RCC 7860 (cell line): ENCODE data around the gene ING4.

Experiments used
- DNase-seq: peaks from one replicate; pipeline ENCODE4 v3.0.0-alpha.2; 2015; ENCODE audit warnings: low spot score
- FAIRE-seq: peaks from 2 replicates; lab custom pipeline; 2012; peaks lifted over from hg19 to GRCh38; lab: Jason Lieb, UNC

Gene ING4

DNA sequence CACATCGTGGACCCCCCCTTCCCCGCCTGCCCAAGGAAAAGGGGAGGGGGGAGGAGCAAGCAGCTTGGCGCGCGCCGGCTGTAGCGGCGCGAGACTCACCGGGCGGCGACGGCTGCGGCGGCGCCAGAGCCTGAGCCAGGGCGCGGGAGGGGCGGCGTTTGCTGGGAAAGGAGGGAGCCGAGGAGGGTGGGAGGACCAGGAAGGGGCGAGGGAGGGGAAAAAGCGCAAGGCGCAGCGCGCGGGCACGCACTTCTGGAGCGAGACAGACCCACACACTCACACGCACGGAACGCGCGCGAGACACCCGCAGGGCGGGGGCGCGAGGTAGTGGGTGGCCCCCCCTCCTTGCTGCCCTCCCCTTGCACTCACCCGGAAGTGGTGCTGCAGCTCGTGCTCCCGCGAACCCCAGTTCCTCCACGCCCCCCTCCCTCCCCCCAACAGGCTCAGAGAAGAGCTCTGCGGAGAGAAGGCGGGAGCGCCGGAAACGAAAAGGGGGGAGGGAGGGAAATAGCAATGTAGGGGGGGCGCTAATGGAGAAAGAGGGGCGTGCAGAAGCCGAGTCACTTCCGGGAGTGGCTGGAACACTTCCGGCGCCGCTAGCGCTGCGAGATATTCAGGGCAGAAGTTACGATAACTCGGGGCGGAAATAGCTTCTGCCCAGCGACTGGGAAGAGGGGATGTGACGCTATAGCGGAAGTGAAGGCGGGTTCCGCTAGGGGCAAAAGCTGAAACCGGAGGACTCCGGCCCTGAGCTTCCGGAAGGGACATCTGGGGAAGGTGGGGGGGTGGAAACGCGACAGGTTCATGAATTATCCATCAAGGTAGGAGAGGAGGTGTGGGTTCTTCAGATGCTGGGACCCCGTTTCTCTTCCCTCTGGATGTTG is 26.3 kb upstream of the ING4 start, which contains the start of gene ZNF384:
TSS of gene ZNF384 (minus strand) at position 377 of the 884 bp plus-strand sequence. CDS start 9,855 bp downstream, outside the sequence.
- peak; percentile 89 for FAIRE-seq
- DNase-seq: peak; percentile 98

DNA sequence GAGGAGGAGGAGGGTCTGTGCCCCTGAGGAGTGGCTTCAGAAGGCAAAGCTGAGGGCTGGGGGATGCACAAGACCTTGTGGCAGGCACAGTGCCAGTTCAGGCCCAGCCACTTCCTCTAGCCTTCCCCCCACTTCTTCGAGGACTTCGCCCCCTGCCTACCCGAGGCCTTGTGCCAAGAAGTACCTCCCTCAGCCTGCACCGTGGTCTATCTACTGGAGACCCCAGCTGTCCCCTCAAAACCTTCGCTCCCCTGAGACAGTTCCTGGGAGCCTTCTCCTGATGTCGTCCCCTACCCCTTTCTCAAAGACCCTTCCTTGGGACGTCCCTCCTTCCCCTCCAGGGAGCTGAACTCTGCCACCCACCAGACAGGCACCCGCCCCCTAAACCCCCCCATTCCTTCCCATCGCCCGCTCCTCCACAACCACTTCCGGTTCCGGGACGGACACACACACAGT is 25.7 kb upstream of the ING4 start:
- no peak for FAIRE-seq
- DNase-seq: no peak

DNA sequence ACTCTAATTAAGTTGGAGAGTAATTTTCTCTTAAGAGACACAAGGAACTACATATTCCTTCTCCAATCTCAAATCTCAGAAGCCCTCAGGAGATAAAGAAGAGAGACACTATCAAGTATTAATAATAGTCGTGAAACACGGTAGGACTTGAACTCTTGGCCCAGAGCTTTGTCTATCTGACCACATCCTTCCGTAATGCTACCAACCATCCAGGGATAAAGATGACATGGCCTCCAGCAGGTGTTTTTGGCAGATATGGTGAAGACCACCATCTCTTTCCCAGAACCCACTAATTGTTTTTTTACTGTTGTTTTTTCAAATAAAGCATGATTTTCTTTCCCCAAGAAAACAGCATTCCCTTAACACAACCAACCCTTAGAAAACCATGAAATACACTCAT is 22.9 kb upstream of the ING4 start:
- FAIRE-seq (no peak), DNase-seq (no peak)

DNA sequence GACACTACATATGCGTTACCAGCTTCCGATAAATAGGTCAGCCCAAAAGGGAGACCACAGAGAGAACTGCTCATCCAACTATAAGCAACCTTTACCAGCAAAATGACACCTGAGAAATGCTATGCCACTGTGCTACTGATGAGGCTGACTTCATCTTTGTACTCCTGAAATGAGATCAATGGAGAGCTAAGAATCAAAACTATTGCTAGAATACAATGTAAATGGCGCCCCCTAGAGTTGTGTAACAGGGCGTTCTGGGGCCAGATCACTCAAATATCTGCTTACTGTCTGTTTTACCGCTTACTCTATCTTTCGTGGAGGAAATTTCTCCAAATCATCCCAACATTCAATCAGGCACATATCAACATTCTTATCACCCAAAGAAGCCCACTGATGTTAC is 21.7 kb upstream of the ING4 start:
- peak; percentile 6 for DNase-seq
- no peak for FAIRE-seq

DNA sequence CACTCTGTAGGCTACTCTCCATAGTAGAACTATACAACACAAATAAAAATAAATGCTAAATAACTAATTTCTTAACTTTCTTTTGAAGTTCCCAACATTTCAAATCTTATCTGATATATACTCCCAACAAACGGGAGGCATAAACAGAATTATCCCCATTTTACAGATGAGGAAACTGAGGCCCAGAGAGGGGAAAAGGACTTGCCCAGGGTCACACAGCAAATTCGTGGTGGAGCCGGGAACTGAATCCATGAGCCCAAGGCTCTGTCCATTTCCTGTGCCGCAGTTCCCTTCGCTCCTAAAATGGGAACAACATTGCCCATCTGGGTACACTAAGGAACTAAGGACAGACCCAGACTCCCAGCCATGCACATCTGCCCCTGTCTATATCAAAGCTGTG is 14.0 kb upstream of the ING4 start:
- no peak for DNase-seq
- FAIRE-seq: no peak

DNA sequence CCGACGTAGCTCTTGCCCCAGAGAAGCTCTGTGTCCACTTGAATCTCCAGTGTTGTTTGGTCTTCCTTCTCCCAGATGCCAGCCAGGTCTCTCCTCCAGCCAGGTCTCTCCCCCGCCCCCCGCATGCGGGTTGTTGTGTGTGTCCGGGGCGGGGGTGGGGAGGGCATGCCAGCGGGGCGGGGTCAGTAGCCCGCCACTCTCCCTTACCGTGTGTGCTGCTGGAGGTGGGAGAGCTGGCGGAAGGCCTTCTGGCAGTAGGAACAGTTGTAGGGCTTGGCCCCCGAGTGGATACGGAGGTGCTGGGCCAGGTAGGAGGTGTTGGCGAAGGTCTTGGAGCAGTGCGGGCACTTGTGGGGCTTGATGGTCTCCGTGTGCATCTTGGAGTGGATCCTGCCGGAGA is 9.2 kb upstream of the ING4 start:
- DNase-seq (no peak), FAIRE-seq (no peak)

DNA sequence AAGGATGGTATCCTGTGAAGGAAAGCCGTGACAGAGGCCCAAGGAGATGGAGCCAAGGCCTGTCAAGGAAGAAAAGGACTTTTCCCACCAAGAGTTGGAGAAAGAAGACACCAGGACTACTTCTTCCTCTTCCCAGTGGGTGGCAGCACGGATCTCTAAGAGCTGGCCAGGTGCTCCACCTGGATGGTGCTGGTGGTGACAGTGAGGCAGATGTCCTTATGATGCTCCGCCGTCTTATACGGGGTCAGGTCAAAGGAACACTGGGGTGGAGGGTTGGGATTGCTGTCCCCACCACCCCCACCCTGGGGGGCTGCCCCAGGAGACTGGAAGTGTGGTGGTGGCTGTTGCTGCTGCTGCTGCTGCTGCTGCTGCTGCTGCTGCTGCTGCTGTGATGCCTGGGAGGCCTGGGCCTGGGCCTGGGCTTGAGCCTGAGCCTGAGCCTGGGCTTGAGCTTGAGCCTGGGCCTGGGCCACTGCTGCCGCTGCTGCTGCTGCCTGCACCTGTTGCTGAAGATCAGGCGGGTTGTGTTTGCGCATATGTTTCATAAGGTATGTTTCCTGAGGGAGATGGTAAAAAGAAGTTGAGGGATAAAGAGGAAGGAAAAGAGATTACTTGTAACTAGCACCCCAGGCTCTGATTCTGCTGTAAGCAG is 4.8 kb upstream of the ING4 start:
- DNase-seq: no peak
- FAIRE-seq: no peak

DNA sequence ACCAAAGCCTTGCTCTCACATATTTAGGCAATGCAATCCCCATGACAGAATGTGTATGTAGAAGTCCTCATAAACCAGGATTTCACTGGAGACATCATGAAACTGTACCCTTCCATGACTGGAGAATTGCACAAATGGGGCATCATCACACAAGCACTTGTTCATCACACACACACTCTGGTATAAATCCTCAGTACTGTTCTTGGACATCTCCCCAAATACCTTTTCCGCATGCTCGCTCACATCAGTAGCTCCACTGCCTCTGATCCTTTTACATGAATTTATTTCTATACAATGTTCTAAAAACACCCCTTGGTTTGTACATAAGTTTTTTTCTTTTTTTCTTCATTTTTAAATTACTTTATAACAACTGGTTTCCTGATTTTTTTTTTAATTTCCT is 3.3 kb upstream of the ING4 start:
- DNase-seq (no peak), FAIRE-seq (no peak)

DNA sequence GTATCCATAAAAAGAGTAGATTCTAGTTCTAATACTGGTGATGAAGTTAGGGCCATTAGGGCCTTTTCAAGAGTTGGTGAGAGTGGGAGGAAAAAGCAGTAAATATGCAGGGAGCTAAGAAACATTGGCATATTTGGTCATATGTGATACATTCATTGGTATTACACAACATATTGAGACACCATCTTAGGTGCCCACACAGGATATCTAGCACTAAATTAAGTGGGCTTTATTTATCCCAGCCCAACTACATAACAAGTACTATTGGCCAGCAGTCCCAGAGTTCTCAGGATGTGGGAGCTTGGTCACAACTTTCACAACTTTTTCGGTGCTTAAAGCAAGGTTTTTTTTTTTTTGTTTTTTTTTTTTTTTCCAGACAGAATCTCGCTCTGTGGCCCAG is 2.0 kb upstream of the ING4 start:
- FAIRE-seq (no peak), DNase-seq (no peak)

DNA sequence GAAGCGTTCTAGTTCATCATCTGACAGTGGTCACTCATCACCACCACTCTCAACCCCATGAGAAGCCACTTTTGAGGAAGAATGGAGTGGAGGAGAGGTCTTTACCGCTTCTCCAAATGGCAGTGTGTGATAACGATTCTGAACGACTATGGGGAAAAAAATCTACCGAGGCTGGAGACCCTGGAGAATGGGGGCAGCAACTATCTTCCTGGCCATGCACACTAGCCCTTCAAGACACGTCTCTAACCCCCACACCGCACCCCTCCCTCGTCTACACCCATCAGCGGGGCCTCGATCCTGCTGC is 365 bp downstream of the ING4 start:
- FAIRE-seq (no peak), DNase-seq (no peak)

DNA sequence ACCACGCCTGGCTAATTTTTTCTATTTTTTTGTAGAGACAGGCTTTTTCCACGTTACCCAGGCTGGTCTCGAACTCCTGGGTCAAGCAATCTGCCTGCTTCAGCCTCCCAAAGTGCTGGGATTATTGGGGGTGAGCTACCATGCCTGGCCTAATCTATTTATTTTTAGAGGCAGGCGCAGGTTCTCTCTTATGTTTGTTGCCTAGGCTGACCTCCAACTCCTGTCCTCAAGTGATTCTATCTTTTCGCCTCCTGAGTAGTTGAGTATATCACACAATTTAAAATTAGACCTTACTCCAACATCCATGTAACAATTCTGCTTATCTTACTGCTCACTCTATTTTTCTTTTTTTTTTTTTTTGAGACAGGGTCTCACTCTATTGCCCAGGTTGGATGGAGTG is 8.9 kb downstream of the ING4 start:
- no peak for DNase-seq
- no peak for FAIRE-seq

DNA sequence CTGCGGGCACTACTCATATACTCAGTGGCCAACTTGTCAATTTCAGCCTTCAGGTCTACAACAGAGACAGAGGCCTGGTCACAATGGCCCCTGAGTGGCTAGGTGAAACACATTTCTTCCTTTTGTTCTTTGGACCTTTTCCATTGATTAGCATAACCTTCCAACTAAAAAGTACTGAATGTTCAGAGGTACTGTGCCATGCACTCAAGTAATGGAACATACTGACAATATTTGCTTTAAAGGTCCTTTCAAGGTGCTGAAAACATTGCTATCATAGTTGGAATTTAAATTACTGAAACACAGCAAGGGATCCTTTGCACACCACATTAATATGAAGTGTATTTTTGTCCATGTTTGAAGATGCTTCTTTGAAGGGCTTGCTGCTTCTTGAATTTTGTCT is 9.6 kb downstream of the ING4 start:
- DNase-seq (no peak), FAIRE-seq (no peak)

DNA sequence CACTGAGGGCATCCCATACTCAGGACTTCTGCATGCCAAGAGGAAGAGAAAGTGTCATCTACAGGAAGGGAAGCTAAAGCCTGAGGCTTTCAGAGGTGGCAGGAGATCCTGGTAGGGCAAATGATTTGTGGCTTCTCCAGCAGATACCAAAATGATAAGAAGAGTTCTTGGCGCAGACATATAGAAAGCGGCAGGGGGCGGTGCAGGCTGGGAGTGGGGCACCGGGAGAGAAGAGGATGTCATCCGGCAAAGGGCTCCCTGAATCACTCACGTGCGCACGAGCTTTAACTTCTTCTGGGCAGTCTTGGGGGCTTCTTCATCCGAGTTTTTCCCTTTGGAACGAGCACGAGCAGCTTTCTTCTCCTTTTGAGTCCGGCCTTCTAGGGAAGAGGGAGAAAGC is 10.5 kb downstream of the ING4 start:
- no peak for FAIRE-seq
- no peak for DNase-seq

DNA sequence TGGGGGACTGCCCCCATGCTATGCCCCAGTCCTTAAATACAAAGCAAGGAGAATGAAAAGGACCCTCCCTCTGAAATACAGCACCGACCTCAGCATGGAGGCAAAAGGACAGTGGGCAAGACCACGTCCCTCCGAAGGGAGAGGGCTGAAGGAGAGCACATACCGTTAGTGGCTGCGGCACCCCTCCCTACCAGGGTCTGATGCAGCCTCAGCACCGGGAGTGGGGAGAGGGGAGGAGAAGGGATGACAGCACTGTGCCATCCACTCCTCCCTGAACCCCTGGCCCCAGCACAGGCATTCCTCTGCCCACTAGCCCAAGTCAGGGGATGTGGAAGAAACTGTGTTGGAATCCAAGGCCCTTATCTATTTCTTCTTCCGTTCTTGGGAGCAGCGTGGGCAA is 12.1 kb downstream of the ING4 start:
- FAIRE-seq (no peak), DNase-seq (no peak)

DNA sequence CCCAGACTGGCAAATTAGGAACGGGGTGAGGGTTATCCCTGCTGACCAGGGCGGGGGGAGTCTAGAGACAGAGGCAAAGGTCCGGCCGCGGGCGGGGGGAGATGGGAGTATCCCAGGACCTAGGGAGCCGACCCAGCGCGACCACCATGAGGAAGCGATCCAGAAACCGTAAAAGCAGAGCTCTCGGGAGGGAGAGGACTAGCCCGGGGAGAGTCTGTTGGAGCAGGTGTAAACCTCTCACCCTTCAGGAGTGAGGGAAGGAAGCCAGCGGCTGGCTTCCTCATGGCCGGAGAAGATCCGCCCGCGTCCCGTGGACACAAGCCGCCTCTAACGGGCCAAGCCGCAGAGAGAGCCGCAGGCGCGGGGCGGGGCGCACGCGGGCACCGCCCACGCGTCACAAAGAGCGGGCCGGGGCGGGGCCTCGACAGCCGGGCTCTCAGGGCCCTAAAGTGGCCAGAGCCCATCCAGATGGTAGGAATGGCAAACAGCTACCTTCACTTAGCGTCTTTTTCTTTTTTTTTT is 15.8 kb downstream of the ING4 start, which contains the start of gene ACRBP:
TSS of gene ACRBP (minus strand) at position 350 of the 522 bp plus-strand sequence. CDS start at position 284, 66 bp downstream.
- FAIRE-seq (no peak), DNase-seq (no peak)

DNA sequence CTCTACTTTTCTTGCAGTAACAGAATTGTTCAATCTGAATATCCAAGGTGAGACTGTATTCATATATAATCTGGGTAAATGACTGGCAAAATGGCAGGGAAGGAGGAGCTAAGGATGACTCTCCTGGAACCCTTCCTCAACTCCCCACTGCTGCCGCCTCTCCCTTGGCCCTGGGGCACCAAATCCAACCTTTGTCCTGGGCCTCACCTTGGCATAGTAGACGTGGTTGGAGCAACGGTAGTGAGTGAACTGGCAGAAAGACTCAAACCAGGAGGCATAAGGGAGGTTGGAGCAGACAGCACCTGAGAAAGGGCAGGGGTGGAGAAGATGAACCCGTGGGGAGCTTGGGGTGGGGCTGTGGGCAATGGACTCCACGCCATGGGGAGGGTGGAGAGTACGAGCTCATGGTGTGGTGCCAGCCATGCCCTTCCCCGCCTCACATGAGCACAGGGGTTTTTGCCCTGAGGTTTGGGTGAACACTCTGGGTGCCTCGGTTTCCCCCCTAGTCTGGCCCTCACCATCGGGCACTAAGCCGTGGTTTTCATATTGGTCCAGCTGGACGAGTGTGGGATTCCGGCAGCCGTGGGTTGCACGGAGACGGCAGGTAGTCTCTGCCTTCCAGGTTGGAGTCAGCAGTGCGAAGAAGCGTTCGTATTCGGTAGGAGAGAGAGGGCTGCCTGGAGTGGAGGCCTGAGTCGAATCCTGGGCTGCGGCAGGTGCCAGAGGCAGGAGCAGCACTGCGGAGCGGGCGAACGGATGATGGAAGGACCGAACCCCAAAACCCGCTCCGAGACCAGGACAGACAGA is 16.4 kb downstream of the ING4 start:
- DNase-seq (no peak), FAIRE-seq (no peak)

DNA sequence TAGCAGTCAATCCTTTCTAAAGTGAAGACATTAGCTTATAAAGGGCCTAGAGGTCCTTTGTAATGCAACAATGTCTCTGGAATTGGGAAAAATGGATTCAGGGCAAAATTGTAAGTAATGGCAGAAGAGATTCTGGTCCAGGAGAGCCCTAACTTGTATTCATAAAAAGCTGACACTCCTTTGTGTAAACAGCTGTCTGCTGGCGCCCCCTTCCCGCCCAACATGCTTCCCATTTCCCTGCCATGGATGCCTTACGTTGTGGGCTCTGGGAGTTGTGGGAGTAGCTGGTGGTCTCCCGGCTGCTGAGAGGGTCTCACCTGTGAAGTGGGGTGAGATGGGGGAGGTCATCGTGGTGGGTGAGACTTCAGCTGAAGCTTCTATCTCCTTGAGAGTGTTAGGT is 18.0 kb downstream of the ING4 start:
- no peak for DNase-seq
- no peak for FAIRE-seq

DNA sequence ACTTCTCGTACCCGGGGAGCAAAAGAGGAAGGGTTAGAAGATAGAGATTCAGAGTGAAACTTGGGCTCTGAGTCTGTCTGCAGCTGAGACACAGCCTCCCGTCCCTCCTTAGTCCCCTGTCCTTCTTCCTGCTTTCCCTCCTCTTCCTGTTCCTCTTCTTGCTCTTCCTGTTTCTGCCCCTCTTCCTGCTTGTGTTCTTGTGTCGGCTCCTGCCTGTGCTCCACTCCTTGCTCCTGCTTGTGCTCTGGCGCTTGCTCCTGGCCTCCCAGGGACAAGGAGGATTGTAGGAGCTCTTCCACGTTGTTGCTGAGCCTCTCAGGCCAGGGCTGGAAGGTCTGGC is 18.7 kb downstream of the ING4 start:
- DNase-seq (no peak), FAIRE-seq (no peak)

DNA sequence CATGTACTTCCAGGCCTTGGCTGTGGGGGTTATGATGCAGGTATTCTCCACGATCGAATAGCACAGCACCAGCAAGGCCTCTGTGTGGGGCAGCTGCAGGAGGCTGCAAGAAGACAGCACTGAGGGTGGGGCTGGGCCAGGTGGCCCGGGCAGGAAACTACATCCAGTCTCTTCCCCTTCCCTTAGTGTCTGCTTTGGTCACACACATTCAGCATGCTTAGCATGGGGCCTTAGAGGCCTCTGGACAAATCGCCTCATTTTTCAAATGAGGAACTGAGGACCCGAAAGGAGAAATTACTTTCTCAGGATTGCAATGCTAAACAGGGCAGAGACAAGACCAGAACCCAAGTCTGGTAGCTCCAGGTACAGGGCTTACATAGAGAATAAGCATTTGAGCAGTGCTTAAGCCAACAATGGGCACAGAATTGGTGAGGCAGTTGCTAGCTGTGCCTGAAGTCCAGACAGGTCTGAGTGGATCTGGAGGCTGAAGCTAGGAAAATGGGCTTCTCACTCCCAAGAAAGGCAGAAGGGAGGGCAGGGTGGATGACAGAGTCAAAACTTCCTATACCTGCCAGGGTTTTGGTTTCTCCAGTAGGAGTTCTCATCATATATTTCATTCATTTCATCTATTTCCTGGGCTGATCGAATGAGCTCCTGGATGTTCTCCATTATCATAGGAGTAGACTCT is 19.2 kb downstream of the ING4 start:
- DNase-seq (no peak), FAIRE-seq (no peak)

DNA sequence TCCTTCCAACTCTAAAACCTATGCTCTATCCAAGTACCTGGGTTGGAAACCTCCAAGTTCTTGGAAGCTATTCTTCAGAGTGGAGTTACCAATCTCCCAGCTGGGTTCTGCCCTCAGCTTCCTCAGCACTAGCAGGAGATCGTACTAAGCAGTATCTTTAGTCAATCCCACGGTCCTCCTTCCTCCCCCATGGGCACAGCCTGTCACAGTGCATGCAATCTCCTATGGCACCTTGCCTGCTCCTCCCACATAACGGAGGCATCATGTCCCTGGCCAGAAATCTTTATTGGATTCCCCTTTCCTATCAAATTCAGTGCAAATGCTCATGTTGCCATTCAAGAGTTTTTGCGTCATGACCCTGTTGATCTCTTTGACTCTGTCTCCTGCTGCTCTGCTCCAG is 21.8 kb downstream of the ING4 start:
- FAIRE-seq (no peak), DNase-seq (no peak)

DNA sequence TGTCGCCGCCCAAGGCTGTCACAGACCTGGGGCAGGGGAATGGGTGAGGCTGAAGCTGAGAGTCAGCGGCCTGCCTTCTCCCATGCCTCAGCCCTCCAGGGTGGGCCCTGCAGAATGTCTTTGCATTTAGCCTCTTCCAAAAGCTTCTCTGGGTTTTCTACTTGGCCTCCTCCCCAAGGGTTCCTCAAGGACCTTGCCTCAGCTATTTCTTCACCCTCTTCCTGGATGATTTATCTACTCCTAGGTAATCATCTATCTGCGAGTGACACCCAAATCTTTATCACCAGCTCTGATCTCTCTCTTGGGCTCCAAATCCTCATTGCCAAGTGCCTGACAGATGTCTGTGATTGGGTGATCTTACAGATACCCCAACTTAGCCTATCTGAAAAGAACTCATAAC is 22.4 kb downstream of the ING4 start:
- FAIRE-seq (no peak), DNase-seq (no peak)
